Smooth muscle cell of the coronary artery (primary cell): ENCODE data around the gene ZNF501. TPM values are rescaled to one million over a fixed set of nuclear protein-coding genes. Genes with fewer than 3 reads are reported as not detected.

Experiments
- total RNA-seq: library from RNA; depleted of rRNA; stranded (reverse); fragments of >200 nt; gene quantifications from 2 replicates; pipeline ENCODE4 v1.2.3, GENCODE V29; 2014; ENCODE audit warnings: low replicate concordance

The ZNF501 gene
- total RNA-seq: 3.8 and 5.5 TPM in 2 replicates

DNA sequence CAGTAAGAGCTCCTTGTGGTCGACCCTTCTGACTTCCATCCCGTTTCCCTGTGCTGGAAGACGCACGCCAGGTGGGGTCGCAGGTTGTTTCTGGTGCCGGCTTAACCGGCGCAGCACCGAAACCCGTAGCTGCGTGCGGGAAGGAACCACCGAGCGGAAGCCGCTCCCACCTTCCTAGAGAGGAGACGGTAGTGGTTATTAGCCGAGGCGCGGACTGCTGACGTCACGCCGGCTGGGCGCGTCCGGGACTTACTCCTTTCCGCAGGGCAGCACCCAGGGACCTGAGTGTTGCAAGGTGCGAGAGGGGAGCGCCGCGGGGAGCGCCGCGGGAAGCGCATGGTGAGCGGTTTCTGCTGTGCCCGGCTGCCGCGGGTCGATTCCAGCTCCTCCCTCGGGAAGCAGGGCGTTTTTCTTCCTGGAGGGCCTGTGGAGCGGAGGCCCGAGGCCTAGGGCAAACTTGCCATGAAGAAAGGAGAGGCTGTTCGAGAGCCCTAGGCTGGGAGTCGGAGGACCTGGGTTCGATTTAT lies at the start of gene ZNF501:
Gene ZNF501 (plus strand): TSS at position 252 of the 527 bp plus-strand sequence. CDS start 4,787 bp downstream, outside the sequence.

DNA sequence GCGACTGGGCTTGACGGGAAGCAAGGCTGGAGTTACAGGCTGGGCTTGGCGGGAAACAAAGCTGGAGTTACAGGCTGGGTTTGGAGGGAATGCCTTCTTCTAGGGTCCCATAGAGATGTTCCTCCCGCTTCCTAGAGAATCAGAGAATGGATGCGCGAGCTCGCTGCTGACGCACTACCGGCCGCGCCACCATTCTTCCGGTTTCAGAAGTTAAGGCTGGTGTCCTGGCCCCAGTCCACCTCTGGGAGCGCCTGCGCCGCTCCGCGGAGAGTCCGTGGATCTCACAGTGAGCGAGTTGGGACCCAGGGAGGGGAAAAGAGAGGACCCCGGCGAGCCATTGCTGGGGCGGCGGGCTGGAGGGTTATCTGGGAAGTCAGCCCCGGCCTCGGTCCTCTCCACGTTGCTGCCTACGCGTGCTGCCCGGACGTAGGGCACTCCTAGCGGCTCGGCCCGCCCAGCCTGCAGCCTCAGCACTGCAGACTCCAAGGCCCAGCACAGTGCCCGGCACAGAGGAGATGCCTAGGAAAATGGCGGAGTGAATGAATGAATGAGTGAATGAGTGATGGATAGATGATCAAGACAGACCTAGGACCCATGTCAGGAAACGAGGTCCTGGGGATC lies 16.9 kb upstream of the ZNF501 start, which contains the start of gene ZNF502:
Gene ZNF502 (plus strand): TSS at position 206 of the 621 bp plus-strand sequence. CDS start 7,602 bp downstream, outside the sequence.

DNA sequence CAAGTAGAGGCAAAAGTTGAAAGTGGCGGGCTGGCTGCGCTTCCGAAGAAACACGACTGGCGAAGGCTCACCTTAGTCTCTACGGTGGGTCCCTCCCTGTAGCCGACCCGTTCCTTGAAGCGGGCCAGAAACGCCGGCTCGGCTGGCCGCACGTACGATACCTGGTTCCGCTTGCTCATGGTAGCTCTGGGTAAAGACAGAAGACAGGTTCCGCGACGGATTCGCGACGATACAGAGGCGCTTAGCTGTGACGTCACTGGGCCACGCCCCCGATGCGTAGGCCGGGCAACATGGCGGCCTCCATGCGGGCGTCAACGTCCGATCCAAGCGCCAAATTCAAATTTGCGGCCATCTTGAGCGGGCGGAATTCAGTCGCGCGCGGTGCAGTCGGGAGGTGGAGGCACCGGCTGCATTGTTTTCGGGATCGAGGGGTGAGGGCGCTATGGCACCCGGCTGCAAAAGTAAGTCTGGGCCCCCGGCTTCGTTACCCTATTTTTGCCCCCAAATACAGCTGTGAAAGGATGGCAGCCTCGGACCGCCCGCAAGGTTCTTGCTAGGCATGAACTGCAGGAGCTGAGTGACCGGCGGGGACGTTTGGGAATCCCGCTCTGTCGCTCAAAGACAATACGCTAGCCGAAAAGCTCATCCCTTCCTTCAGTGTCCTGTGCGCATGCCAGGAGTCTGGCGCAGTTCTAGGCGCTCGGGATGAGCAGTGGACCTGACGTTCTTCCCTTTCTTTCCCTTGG lies 32.2 kb downstream of the ZNF501 start, which contains the start of the genes KIAA1143 and KIF15:
Gene KIAA1143 (minus strand): TSS at position 196 of the 746 bp plus-strand sequence. CDS start 17 bp downstream, at position 179.
Gene KIF15 (plus strand): TSS at position 371 of the 746 bp plus-strand sequence. CDS start 72 bp downstream, at position 443.

Other genes with a start within 250 kb of the ZNF501 start
- gene ZKSCAN7, start 174.4 kb upstream of the ZNF501 start, total RNA-seq: 4.6 and 8.3 TPM in 2 replicates
- gene ZNF660, start 144.7 kb upstream of the ZNF501 start, total RNA-seq: 0.59 and 1.9 TPM in 2 replicates
- 8.4 and 15.8 TPM in 2 replicates for gene ZNF197, start 104.6 kb upstream of the ZNF501 start, total RNA-seq
- 3.4 and 10.6 TPM in 2 replicates for gene ZNF35, start 80.9 kb upstream of the ZNF501 start, total RNA-seq
- 3.0 and 3.9 TPM in 2 replicates for gene ZNF502, start 17.0 kb upstream of the ZNF501 start, total RNA-seq
- gene KIAA1143, start 32.0 kb downstream of the ZNF501 start, total RNA-seq: 9.4 and 14.4 TPM in 2 replicates
- 0.70 and 3.5 TPM in 2 replicates for gene KIF15, start 32.2 kb downstream of the ZNF501 start, total RNA-seq
- gene TMEM42, start 132.3 kb downstream of the ZNF501 start, total RNA-seq: 13.8 and 19.5 TPM in 2 replicates
- 0.15 TPM in 1 of 2 replicates, not detected in the other for gene TGM4, start 145.0 kb downstream of the ZNF501 start, total RNA-seq
- 46.6 and 60.0 TPM in 2 replicates for gene ZDHHC3, start 246.5 kb downstream of the ZNF501 start, total RNA-seq
- 66.3 and 117 TPM in 2 replicates for gene EXOSC7, start 246.6 kb downstream of the ZNF501 start, total RNA-seq